Fibroblast of pulmonary artery (primary cell): ENCODE measurements around the gene LIG4.

ENCODE experiments used
- DNase-seq: peaks from one replicate; pipeline ENCODE4 v3.0.0-alpha.2; 2010; ENCODE audit warnings: low read depth
- H3K4me3 ChIP-seq: replicated peaks from 2 replicates; pipeline ENCODE4 v1.5.1; 2011; ENCODE audit warnings: low read depth, mild to moderate bottlenecking, control low read depth, low read length, moderate library complexity
- CTCF ChIP-seq: IDR thresholded peaks from 2 replicates; pipeline ENCODE4 v1.5.1; 2011; ENCODE audit warnings: mild to moderate bottlenecking, control low read depth, low read length, inconsistent platforms; ENCODE audit errors: missing control alignments

The LIG4 gene

GRCh38 chr13:108215436-108215835, at the start of gene LIG4:
Gene LIG4, minus strand, starts transcription at chr13:108215536. Its CDS starts 4,268 bp downstream, at chr13:108211268.
- peak within 1 kb of the TSS; percentile 62 for H3K4me3 ChIP-seq
- no peak for TF ChIP-seq CTCF

GRCh38 chr13:108263621-108264355, 48.5 kb upstream of the LIG4 start:
- H3K4me3 ChIP-seq: no peak overlapping the region
- DNase-seq: no peak
- TF ChIP-seq CTCF: no peak

More at GRCh38 chr13:108215436-108215835, at the start of gene LIG4:
- DNase-seq: peak; percentile 95

- no peak for TF ChIP-seq CTCF
- DNase-seq: no peak
- H3K4me3 ChIP-seq: no peak overlapping the region
Measured at GRCh38 chr13:108257248-108257647, 41.9 kb upstream of the LIG4 start.

- no peak for TF ChIP-seq CTCF
- H3K4me3 ChIP-seq: no peak overlapping the region
- no peak for DNase-seq
Measured at GRCh38 chr13:108249150-108249549, 33.8 kb upstream of the LIG4 start.

GRCh38 chr13:108230377-108230776, 15.0 kb upstream of the LIG4 start:
- DNase-seq: no peak
- no peak for TF ChIP-seq CTCF
- no peak overlapping the region for H3K4me3 ChIP-seq

- peak; percentile 71 for DNase-seq
- TF ChIP-seq CTCF: peak; percentile 67
- H3K4me3 ChIP-seq: no peak overlapping the region
Measured at GRCh38 chr13:108227651-108228272, 12.4 kb upstream of the LIG4 start.
